HepG2 (cell line): Measurements from ENCODE around the gene FSTL1. TPM values are rescaled to one million over a fixed set of nuclear protein-coding genes. Genes with fewer than 3 reads are reported as not detected.
A peak's percentile ranks its signal among the peaks of the same experiment; 100 is the strongest.

ENCODE experiments used
- ARHGAP35 ChIP-seq: sonication (generic); formaldehyde crosslinking; IDR thresholded peaks from 2 replicates; pipeline ENCODE4 v1.9.0; 2022; ENCODE audit warnings: mild to moderate bottlenecking, inconsistent platforms, moderate library complexity, missing genetic modification reagents, borderline replicate concordance
- ARNT ChIP-seq: fragments of 450-650 bp; IDR thresholded peaks from 2 replicates; pipeline ENCODE4 v1.6.1; 2017
- CEBPB ChIP-seq: IDR thresholded peaks from 2 replicates; pipeline ENCODE4 v1.6.1; 2011; ENCODE audit warnings: low read depth, low read length, improper control_type of control experiment, borderline replicate concordance
- CENPT ChIP-seq: sonication (generic); formaldehyde crosslinking; IDR thresholded peaks from 2 replicates; pipeline ENCODE4 v1.8.0; 2022; ENCODE audit warnings: low read depth, mild to moderate bottlenecking, moderate library complexity, missing genetic modification reagents
- CENPX ChIP-seq: sonication (generic); formaldehyde crosslinking; IDR thresholded peaks from 2 replicates; pipeline ENCODE4 v1.9.0; 2021; ENCODE audit warnings: mild to moderate bottlenecking, missing genetic modification reagents, moderate library complexity
- DBP ChIP-seq: sonication (generic); formaldehyde crosslinking; IDR thresholded peaks from 2 replicates; pipeline ENCODE4 v1.4.0; 2020; ENCODE audit warnings: missing genetic modification reagents; ENCODE audit errors: not compliant biosample characterization
- DRAP1 ChIP-seq: IDR thresholded peaks from 2 replicates; pipeline ENCODE4 v1.6.1; 2016; ENCODE audit warnings: missing genetic modification reagents, missing compliant biosample characterization
- EHMT2 ChIP-seq: fragments of 200-600 bp; sonication (generic); IDR thresholded peaks from 2 replicates; pipeline ENCODE4 v1.7.0; 2017; ENCODE audit warnings: antibody characterized with exemption, low read depth, low read length, borderline replicate concordance
- FOXJ3 ChIP-seq: sonication (generic); formaldehyde crosslinking; IDR thresholded peaks from 2 replicates; pipeline ENCODE4 v1.4.0; 2020; ENCODE audit warnings: missing genetic modification reagents, mild to moderate bottlenecking, borderline replicate concordance
- FOXP4 ChIP-seq: sonication (generic); formaldehyde crosslinking; IDR thresholded peaks from 2 replicates; pipeline ENCODE4 v1.4.0; 2020; ENCODE audit warnings: missing genetic modification reagents
- GATAD2A ChIP-seq: IDR thresholded peaks from 2 replicates; pipeline ENCODE4 v1.6.1; 2016
- GPN1 ChIP-seq: sonication (generic); formaldehyde crosslinking; IDR thresholded peaks from 2 replicates; pipeline ENCODE4 v1.5.1; 2020; ENCODE audit warnings: missing genetic modification reagents, borderline replicate concordance
- MTA1 ChIP-seq: sonication (generic); formaldehyde crosslinking; IDR thresholded peaks from 2 replicates; pipeline ENCODE4 v1.4.0; 2020; ENCODE audit warnings: missing genetic modification reagents, mild to moderate bottlenecking, borderline replicate concordance
- MXD3 ChIP-seq: IDR thresholded peaks from 2 replicates; pipeline ENCODE4 v1.6.1; 2016; ENCODE audit warnings: mild to moderate bottlenecking, missing biosample characterization, missing genetic modification reagents
- MXI1 ChIP-seq: IDR thresholded peaks from 3 replicates; pipeline ENCODE4 v1.6.1; 2012; ENCODE audit warnings: low read depth, low read length, inconsistent platforms, borderline replicate concordance
- NCOA2 ChIP-seq: sonication (generic); formaldehyde crosslinking; IDR thresholded peaks from 2 replicates; pipeline ENCODE4 v1.8.0; 2022; ENCODE audit warnings: inconsistent platforms
- TP53 ChIP-seq: sonication (generic); formaldehyde crosslinking; conservative IDR thresholded peaks from 2 replicates; pipeline ENCODE4 v1.4.0; 2020; ENCODE audit warnings: missing genetic modification reagents
- ZNF317 ChIP-seq: sonication (generic); formaldehyde crosslinking; IDR thresholded peaks from 2 replicates; pipeline ENCODE4 v1.5.0; 2020; ENCODE audit warnings: mild to moderate bottlenecking, missing genetic modification reagents
- ZNF335 ChIP-seq: sonication (generic); formaldehyde crosslinking; IDR thresholded peaks from 2 replicates; pipeline ENCODE4 v1.4.0; 2020; ENCODE audit warnings: missing genetic modification reagents
- ZNF337 ChIP-seq: sonication (generic); formaldehyde crosslinking; IDR thresholded peaks from 2 replicates; pipeline ENCODE4 v1.5.1; 2020; ENCODE audit warnings: missing genetic modification reagents, low read depth, mild to moderate bottlenecking, borderline replicate concordance
- ZNF44 ChIP-seq: sonication (generic); formaldehyde crosslinking; IDR thresholded peaks from 2 replicates; pipeline ENCODE4 v1.5.1; 2020; ENCODE audit warnings: mild to moderate bottlenecking, missing genetic modification reagents
- ZNF710 ChIP-seq: sonication (generic); formaldehyde crosslinking; IDR thresholded peaks from 2 replicates; pipeline ENCODE4 v1.5.0; 2020; ENCODE audit warnings: mild to moderate bottlenecking, missing genetic modification reagents, borderline replicate concordance
- ZNF878 ChIP-seq: sonication (generic); formaldehyde crosslinking; IDR thresholded peaks from 2 replicates; pipeline ENCODE4 v1.8.1; 2023; ENCODE audit warnings: mild to moderate bottlenecking, missing genetic modification reagents, moderate library complexity
- ZSCAN9 ChIP-seq: IDR thresholded peaks from 2 replicates; pipeline ENCODE4 v1.6.1; 2016; ENCODE audit warnings: borderline replicate concordance
- polyA plus RNA-seq, 8 experiments: library from polyadenylated mRNA; depleted of rRNA in 3 of 8; stranded (reverse) in 7 of 8; unstranded in 1 of 8; fragments of >200 nt; fragmentation: Illumina TruSeq in 4 of 8; extraction: Trizol in 4 of 8; gene quantifications; 2 replicates each; pipeline versions ENCODE4 v1.2.1 to v1.2.3, GENCODE V29; 2011 to 2016; ENCODE audit warnings: low read depth in 4 of 8, missing spikeins in 1 of 8, mixed read lengths in 1 of 8; ENCODE audit not compliant: insufficient read depth in 1 of 8
- total RNA-seq, 5 experiments: library from RNA; depleted of rRNA; stranded (reverse); fragments of >200 nt; fragmentation: Illumina TruSeq; extraction: Trizol; gene quantifications; 2 replicates each; pipeline ENCODE4 v1.2.3, GENCODE V29; 2016; ENCODE audit warnings: low read depth in 1 of 5

Gene FSTL1
- total and polyA plus RNA-seq, 2 of the 13 experiments (the other 11 are each of a cell fraction or from before 2014, with no cell fraction given) = 0.07 to 0.29 TPM

GRCh38 chr3:120348991-120349854 lies 101.6 kb downstream of the FSTL1 start, which contains the start of gene LRRC58 (continued):
- TF ChIP-seq DRAP1 = peak; percentile 44; the same call in 1 of the 2 replicates
- TF ChIP-seq ZNF878 = peak; percentile 78; the same call in 1 of the 2 replicates
- no peak for TF ChIP-seq FOXJ3 (CRISPR knock-in tag)
- TF ChIP-seq ZNF337 (CRISPR knock-in tag) = peak; percentile 52; the same call in 1 of the 2 replicates
- no peak for TF ChIP-seq TP53 (CRISPR knock-in tag)
- TF ChIP-seq MXD3 (CRISPR knock-in tag) = peak; percentile 67
- TF ChIP-seq ZNF710 (CRISPR knock-in tag) = no peak; the same call in 1 of the 2 replicates
- peak; percentile 57; the same call in 1 of the 2 replicates for TF ChIP-seq ARHGAP35 (CRISPR knock-in tag)
- no peak for TF ChIP-seq ZNF44
- peak; percentile 66; the same call in 1 of the 2 replicates for TF ChIP-seq MTA1
- peak; percentile 83; the same call in 1 of the 2 replicates for TF ChIP-seq ZSCAN9
- TF ChIP-seq GATAD2A (CRISPR knock-in tag) = no peak; the same call in 1 of the 2 replicates
- no peak; the same call in none of the 2 replicates for TF ChIP-seq FOXP4 (CRISPR knock-in tag)
- peak; percentile 64; the same call in 2 of the 3 replicates for TF ChIP-seq MXI1
- peak; percentile 63 for TF ChIP-seq NCOA2 (CRISPR knock-in tag)
- TF ChIP-seq GPN1 (CRISPR knock-in tag) = no peak
- no peak for TF ChIP-seq ARNT
- no peak for TF ChIP-seq ZNF335 (CRISPR knock-in tag)
- TF ChIP-seq ZNF317 = no peak
- TF ChIP-seq CENPT (CRISPR knock-in tag) = peak; percentile 33; the same call in 1 of the 2 replicates
- no peak for TF ChIP-seq CENPX
- peak; percentile 93 for TF ChIP-seq DBP (CRISPR knock-in tag)
- no peak for TF ChIP-seq EHMT2
- TF ChIP-seq CEBPB = no peak
